COLO668 (cell line): ENCODE data around the gene SRMS.

Experiments
- DNase-seq: peaks from one replicate; lab custom pipeline; 2025; ENCODE audit not compliant: unreplicated experiment; lab: John Stamatoyannopoulos, UW

Gene SRMS

GRCh38 chr20:63553933-63554290 is 6.4 kb upstream of the SRMS start, which contains the start of gene FNDC11:
Gene FNDC11, plus strand, starts transcription at chr20:63554159. Its CDS starts 1,505 bp downstream, at chr20:63555664.
- DNase-seq: no peak

GRCh38 chr20:63553251-63553932 is 5.8 kb upstream of the SRMS start:
- peak; percentile 63 for DNase-seq

DNA sequence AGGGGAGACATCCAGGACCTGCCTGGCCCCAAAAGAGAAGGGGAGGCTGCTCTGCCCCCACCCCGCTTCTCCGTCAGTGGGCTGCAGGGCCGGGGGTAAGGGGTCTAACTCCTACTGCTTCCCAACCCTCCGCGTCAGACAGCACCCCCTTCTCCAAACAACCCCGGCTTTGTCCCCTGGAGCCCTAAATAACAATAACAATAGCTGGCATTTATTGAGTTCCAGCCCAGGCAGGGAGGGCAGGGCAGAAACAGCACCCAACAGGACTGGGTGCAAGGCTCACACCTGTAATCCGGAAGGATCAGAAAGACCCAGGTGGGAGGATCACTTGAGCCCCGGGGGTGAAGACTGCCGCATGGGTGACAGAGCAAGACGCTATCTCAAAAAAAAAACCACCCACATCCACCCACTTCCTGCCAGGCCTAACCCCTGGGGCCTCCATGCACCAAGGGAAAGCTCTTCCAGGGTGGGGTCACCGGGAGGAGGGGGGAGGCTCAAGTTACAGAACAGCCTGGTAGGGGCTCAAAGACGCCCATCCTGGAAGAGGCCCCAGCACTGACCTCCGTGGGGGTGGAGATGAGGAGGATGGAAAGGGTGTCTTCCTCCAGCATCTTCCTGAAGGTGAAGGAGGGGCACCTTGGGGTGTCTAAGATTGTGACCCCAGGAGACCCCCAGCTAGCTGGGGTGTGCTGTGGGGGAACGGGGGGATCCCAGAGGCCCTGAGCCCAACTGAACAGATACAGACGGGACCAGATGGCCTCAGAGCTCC is 5.1 kb upstream of the SRMS start:
- DNase-seq: no peak

GRCh38 chr20:63551068-63551467 is 3.5 kb upstream of the SRMS start:
- no peak for DNase-seq

DNA sequence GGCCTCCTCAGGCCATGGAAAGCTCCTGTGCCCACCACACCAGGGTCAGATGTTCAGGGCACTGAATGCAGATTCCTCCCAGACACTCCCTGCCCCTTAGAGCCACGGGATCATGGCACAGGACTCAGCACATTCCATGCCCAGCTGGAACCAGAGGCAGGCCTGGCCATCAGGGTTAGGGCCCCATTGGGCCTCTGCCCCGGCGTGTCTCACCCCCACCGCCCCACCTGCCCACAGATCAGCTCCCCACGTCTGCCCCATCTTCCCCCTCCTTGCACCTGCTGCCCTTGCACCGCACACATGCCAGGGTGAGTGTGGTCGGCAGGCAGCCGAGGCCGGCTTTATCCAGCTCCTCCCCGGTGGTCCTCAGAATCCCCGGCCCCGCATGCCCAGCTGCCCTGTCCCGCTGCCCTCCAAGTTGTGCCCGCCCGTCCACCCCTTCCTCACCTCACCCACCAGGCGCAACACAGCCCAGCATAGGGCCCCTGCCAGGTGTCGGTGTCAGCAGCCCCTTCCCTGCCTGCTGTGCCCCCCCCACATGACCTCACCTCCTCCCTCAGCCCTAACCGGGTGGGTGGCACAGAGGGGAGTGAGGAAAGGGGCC is 2.2 kb upstream of the SRMS start:
- no peak for DNase-seq

GRCh38 chr20:63549019-63549418 is 1.5 kb upstream of the SRMS start:
- no peak for DNase-seq

GRCh38 chr20:63548542-63548941 is 993 bp upstream of the SRMS start:
- no peak for DNase-seq

GRCh38 chr20:63546956-63547724 is 409 bp downstream of the SRMS start:
- no peak for DNase-seq

DNA sequence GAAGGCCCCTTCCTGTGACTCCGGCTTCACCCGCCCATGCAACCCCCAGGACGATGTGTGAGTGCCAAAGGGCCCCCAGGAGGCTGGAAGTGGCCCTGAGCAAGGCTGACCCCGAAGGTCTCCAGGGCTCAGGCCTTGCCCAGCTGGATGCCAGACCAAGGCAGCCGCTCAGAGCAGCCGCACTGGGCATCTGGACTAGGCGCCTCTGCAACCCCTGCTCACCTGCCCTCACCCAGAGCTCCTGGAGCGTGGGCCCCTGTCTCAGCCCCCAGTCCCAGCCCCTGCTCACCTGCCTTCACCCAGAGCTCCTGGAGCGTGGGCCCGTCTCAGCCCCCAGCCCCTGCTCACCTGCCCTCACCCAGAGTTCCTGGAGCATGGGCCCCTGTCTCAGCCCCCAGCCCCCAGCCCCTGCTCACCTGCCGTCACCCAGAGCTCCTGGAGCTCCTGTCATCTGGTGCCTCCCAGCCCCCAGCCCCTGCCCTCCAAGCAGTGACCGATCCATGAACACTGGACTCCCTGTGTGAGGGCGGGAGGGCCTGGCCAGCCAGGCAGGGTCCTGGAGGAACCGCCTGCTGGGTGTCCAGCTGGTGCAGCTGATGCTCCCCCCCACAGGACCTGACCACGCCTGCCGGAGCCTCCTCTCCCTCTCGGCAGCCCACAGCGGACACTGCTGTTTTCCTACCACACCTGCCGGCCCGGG is 1.1 kb downstream of the SRMS start:
- peak; percentile 38 for DNase-seq

DNA sequence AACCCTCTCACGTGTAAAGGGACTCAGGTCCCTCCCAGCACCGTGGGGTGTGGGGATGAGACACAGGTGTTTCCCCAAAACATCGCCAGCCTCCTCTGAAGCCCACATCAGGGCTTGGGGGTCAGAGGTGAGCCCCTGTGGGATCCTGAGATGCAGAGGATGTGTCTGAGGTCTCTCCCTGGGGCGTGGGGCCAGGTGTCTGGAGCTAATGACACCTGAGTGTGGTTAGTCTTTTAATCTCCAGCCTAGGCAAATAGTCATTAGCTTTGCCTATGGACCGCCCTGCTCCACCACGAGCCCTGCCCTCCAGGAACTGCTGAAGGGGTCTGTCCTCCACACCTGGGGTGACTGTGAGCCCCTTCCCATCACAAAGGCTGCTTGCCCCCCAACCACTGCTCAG is 1.7 kb downstream of the SRMS start:
- DNase-seq: peak; percentile 54

DNA sequence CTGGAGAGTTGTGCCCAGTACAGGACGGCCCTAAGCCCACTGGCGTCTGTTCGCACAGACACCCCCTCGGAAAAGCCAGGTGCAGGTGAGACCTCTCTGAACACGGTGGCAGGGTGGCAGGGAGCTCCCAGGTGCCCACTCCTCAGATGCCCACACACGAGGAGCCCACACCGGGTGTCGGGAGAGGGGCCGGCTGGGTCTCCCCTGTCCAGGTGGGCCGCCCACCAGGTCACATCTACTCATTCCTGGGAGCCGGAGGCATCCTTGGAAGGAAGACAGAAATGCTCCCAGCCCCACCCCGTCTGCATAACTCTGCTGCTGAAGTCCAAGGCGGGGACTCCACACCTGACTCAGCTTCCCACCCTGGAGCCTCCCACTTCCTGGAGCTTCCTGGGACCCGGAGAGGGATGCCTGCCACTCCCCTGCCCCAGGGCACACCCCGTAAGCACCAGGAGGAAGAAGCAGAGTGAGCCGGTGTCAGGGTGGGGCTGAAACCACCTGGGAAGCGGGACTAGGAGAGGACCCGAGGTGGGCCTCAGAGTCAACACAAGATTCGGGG is 2.5 kb downstream of the SRMS start:
- peak; percentile 34 for DNase-seq

DNA sequence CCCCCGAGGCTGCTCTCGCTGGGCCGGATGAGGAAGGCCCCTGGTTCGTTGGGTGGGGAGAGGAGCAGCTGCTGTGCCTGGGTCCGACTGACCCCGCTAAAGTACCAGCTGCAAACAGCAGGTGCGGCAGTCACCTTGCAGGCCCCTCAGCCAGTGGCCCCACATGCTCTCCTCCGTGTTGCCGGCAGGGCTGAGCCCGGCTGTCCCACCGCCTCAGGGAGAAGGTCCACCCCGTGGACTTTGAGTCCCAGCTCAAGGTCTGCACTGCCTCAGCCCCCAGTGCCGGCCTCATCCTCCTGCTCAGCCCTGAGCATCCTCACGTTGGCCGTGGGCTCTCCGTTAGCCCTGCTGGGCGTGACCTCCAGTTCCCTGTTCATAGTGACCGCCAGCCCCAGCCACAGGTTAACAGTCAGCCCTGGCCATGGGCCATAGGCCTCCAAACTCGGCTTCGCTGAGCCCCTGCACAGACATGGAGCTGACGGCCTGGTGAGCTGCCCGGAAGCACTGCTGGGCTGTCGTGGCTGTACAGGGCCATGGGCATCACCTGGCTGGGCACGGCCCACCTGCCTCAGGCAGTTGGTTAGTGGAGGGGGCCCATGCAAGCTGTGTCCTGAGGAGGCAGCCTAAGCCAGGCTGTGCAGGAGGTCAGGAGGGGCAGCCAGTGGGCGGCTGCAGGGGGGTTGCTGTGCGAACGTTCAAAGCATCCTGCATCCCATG is 3.1 kb downstream of the SRMS start:
- peak; percentile 35 for DNase-seq

GRCh38 chr20:63543733-63544132 is 3.8 kb downstream of the SRMS start:
- no peak for DNase-seq

- DNase-seq: no peak
Measured at GRCh38 chr20:63543131-63543530, 4.4 kb downstream of the SRMS start.

GRCh38 chr20:63542696-63543095 is 4.9 kb downstream of the SRMS start:
- no peak for DNase-seq

DNA sequence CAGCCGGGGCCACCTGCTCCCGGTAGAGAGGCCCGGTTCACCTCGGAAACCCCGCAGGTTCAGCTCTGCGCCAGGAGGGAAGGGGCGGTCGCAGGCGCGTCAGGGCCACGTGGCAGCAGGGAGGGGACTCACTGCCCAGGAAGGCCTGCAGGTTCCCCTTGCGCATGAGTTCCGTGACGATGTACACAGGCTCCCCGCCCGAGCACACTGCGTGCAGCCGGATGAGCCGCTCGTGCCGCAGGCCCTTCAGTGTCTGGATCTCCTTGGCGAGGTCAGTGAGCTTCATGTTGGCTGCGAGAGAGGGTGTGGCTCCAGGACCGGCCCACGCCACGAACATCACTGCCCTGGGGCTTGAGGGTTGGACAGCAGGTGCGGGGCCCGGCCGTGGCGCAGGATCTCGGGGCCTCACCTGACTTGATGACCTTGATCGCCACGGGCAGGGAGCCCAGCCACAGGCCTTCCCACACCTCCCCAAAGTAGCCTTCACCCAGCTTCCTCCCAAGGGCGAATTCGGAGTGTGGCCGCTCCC is 5.5 kb downstream of the SRMS start:
- peak; percentile 69 for DNase-seq

DNA sequence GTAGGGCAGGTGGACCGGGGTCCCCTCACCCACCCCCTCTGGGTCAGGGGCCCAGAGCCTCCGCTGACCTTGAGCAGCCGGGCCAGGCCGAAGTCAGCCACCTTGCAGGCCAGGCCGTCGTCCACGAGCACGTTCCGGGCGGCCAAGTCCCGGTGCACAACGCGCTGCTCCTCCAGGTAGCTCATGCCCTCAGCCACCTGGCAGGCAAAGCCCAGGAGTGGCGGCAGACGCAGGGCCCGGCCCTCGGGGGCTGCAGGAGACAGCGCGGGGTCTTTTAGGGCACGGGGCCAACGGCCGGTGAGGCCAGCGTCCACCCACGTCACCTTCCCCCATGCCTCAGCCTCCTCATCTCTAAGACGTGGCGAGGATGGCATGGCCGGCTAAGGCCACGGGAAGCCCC is 6.2 kb downstream of the SRMS start:
- DNase-seq: no peak

GRCh38 chr20:63540417-63541186 is 6.9 kb downstream of the SRMS start:
- no peak for DNase-seq
